Inferior parietal cortex (tissue), 1 donor: ENCODE results near the gene SERPINE3.

ENCODE experiments used
- DNase-seq: peaks from one replicate; pipeline ENCODE4 v3.0.0-alpha.2; 2016; ENCODE audit errors: extremely low spot score

The SERPINE3 gene

DNA sequence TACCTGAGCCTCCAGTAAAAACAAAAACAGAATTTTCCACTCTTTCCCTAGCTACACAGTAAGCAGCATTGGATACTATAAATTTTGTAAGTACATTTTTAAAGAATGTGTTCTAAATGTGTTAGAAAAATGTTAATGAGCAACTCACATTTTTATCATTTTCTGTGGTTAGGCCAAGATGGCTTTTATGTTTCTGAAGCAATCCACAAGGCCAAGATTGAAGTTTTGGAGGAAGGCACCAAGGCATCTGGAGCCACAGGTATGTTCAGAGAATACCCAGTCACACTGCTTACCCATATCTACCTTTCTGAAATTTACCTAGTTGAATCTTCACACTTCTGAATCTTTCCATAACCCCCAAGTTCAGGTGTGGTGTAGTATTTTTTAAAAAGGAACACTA, 21.6 kb downstream of the SERPINE3 start:
- no peak for DNase-seq

DNA sequence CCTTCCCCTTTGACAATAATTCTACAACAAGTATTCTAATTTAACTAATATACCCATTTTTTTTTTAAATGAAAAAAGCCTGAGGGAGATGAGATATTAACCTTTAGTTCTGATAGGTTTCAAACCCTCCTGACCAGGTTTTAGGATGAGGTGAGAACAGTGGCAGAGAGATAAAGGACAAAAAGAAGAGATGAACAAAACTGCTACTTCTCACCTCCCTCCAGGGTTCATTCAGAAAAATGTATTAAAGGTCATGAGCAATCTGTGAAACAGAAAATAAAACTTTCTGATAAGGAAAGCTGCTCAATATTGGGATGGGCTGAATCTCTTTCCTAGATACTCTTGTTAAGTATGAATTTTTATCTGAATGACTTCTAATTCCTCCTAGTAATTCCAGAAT, 24.1 kb downstream of the SERPINE3 start:
- DNase-seq = no peak

DNA sequence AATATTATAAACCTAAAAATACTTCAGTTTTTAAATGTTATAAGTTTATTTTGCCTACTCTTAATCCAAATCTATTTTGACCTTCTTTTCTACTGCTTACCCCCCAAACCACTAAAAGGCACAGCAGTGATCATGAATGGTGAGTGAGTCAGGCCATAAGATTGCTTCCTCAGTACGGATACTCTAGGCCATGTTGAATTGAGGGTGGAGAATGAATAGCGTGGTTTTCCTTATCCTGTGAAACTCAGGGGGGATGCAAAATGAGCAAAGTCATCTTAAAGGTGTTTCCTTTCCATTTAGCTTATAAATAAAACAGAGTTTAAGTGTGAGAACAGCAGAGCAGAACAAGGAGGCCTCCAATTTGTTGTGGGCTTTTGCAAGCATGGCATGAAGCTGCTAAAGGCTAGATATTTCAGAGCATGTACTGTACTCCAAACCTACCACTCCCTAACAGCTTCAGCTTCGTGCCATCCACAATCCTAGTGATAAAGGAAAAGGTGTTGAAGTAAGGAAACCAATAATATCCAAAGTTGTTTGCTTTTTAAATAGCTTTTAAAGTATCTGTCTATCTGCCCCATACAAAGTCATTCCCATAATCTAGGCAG, 25.0 kb downstream of the SERPINE3 start:
- no peak for DNase-seq

DNA sequence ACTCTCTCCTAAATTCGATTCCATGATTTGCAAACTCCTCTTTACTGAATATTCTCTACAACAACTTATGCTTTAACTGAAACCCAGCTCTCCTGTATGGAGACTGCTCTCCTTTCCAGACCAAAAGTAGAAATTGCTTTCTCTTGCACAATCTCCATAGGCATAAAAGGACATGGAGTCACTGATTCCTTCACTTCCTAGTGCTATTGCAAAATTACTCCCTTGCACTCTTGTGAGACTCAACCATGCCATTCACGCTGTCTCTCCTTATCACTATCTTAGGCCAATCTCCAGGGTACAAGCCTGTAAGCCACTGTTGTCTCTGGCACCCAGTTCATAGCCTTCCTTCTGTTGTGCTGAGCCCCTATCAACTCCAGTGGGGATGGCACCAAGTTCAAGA, 30.6 kb downstream of the SERPINE3 start:
- DNase-seq = no peak

DNA sequence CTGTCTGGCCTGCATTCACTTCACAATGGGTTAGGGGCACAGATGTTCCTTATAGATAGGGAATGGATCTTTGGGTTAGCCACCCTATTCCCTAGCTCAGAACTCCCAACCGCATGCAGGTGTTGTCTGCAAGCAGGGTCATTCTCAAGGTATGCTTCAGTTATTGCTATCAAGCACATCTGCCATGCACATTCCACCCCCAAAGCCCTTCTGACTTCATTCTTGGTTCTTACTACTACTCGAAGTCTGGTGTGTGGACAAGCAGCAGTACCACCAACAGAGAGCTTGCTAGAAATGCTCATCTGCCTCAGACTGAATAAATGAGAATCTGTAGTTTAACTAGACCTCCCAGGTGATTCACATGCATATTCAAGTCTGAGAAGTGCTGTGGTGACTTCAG, 31.3 kb downstream of the SERPINE3 start:
- no peak for DNase-seq

DNA sequence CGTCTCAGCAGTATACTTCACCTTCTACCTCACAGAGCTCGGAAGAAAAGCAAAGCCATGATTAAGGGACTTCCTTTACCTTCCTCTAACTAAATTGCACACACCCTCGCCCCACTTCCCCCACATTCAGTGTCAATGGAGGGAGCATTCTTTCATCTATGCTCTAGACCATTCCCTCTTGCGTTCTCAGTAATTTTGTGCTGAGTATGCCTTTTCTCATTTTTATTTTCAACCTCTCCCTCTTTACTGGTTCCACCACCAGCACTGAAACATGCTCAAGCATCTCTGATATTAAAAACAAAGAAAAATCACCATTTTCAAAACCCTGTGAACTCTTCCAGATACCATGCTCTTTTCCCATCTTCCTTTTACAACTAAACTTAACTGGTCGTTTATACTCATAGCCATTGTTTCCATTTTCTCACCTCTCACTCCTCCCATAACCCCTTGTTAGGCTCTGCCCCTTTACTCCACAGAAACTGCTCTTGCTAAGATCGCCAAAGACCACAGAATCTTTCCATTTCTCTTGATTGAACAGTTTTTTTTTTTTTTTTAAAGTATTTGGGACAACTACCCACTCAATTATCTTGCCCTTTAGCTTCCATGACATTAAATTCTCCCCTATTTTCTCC, 32.4 kb downstream of the SERPINE3 start:
- DNase-seq = no peak

DNA sequence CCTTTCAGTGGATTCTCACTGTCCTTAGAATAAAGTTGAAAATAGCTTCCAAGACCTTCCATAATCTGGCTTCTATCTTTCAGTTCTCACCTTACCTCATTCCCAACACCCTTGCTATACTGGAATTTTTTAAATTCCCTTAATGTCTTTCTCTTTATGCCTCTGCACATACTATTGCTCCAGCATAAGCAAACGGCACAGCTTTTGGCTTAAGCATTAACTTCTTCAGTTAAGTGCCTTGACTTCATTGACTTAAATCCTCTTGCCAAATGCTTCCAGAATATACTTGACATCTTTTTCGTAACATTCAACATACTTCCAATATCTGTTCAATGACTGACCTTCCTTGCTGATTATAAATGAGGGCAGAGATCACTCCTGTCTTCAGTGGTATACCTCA, 34.0 kb downstream of the SERPINE3 start:
- DNase-seq = no peak

DNA sequence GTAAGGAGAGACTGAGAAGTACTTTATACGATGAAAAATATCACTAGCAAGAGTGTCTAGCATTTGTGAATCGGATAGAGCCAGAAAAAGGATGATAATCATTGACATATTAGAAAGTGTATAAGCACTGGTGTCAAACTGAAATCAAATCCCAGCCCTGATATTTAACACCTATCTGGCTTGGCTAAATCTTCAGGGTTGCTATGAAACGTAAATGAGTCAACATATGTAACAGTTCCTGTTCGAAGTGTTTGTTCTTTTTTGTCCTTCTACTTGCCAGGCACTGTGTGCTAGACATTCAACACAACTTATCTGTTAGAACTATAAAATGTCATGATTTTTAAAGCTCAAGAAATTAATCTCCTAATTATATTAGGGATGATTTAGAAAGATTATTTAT, 40.8 kb downstream of the SERPINE3 start:
- DNase-seq = no peak

DNA sequence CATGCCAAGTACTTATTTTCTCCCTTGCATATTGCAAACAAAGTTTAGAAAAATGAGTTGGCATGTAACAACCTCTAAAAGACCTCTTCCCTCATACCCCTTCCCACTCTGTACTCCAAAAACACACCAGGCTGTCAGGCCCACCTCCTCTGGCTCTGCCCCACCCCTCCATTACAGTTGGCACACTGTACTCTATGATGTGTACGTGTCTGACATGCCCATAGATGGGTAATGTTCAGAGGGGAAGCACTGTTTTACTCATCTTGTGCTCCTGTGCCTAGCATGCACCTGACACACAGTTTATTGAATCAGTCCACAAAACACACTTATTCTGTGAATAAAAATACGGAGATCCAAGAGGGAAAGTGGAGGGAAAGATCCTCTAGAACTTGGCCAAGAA, 45.6 kb downstream of the SERPINE3 start:
- DNase-seq = no peak

DNA sequence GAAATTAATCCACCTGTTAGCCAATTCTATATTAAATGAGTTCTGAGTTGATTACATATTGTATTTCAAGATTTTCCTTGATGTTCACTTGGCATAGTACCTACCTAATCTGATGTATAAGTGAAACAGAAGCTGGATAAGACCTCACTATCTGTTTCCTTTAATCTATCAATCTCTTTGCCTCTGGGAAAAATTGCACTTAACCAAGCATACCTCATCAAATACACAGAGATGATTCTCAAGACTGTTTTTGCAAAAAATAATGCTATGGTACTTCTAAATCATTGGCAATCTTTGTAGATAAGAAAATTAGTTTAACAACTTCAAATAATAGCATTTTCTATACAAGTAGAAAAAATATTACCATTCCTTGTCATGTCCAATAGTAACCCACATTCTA, 55.2 kb downstream of the SERPINE3 start:
- DNase-seq = no peak

DNA sequence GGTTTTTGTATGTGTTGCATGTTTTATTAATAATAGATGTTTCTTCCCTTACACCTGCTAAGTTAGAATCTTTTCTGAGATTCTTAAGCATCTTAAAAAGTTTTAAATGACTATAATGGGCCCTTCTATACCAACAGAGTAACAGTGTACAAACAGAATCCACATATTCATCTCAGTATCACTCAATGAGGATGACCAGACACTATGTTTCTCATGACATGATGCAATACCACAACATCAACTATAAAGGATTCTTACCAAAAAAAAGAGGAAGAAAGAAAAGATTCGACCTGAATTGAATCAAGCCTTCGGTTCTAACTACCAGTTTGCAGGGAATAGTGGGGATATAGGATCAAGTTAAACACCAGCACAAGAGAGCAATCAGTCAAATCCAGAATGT, 56.9 kb downstream of the SERPINE3 start:
- DNase-seq = no peak

DNA sequence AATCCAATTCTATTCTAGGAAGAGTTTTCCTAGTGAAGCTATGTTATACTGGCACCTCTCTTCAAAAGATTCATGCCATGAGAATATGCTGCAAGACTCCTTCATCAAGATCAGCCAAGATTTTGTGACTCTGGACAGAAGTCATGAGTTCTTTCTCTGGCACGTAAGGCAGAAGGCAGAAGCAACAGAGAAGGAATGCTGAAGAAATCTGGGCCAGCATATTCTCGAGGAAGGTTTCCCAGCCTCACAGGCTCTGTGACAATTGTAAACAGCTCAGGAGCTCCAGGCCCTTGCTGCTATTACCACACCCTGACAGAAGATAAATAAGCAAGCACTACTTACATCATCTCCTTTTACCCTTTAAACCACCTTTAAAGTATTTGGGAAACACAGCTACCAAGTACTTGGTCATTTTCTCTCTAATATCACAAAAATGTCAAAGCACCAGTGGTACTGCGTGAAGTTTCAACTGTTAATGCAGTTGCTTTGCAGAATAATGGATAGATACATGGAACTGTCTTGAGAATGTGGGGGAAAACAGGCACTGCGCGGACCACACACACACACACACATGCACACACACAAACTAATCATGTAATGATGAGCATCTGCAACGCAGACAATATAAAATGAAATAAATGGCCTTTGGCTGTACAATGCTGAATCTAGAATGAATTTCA, 57.9 kb downstream of the SERPINE3 start:
- peak; percentile 31 for DNase-seq

DNA sequence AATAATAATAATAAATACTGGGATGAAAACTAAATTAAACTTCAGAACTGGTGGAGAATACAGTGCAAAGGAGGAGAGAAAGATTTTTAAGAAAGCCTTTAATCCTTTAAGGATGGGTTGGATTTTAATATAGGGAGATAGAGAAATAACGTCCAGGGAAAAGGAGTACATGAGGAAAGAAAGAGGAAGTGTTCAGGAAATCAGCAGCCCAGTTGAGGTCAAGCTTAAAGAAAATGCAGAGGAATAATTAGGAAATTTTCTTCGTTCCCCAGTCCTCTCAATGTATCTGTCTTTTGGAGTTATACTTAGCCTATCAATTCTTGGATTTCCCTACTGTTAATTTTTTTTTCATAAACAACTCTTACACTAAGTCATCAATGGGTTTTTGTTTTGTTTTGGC, 65.7 kb downstream of the SERPINE3 start:
- DNase-seq = no peak

DNA sequence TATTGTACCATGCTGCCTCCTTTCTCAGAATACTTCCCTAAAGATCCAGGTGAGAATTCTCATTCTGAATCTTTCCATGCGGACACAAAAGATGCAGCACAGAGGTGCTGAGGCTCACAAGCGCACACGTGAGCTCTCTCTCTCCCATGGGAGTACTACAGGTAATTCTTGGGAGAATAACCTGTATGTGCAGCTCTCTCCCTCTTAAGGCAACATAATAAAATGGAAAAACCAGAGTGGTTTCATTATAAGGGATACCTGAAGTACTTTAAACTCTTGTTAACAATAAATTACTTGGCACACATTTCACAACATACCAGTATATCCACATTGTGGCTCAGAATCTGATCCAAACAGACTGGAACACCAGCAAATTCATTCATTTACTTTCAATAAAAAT, 72.9 kb downstream of the SERPINE3 start:
- no peak for DNase-seq
